Activated T-cell treated with anti-CD3 and anti-CD28 coated beads for 48 hours (primary cell): ENCODE results near the gene PRUNE1.

Experiments
- DNase-seq: peaks from one replicate; pipeline ENCODE4 v3.0.0-alpha.2; 2020; ENCODE audit warnings: low read depth

The PRUNE1 gene

GRCh38 chr1:150979092-150980056 is 28.9 kb upstream of the PRUNE1 start:
- peak; percentile 82 for DNase-seq

- no peak for DNase-seq
Observed at GRCh38 chr1:150981177-150981804, 27.0 kb upstream of the PRUNE1 start.

GRCh38 chr1:150981805-150982712 is 26.2 kb upstream of the PRUNE1 start, which contains the start of gene ANXA9:
ANXA9 (plus strand) TSS chr1:150982292; CDS start chr1:150983106, 814 bp downstream.
- DNase-seq: no peak

GRCh38 chr1:150985179-150985825 is 22.9 kb upstream of the PRUNE1 start:
- DNase-seq: no peak

GRCh38 chr1:150987924-150988323 is 20.3 kb upstream of the PRUNE1 start:
- DNase-seq: no peak

DNA sequence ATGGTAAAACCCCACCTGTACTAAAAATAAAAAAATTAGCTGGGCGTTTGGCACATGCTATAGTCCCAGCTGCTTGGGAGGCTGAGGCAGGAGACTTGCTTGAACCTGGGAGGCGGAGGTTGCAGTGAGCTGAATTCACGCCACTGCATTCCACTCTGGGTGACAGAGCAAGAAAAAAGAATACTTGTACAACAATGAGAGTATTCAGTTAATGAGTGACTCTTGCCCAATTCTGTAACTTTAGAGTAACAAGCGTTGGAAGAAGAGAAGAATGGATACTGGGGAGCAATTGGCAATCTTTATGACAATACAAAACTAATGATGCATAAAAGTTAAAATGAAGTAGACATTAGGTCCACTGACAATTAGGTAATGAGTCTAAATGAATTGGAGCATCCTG is 15.6 kb upstream of the PRUNE1 start:
- no peak for DNase-seq

DNA sequence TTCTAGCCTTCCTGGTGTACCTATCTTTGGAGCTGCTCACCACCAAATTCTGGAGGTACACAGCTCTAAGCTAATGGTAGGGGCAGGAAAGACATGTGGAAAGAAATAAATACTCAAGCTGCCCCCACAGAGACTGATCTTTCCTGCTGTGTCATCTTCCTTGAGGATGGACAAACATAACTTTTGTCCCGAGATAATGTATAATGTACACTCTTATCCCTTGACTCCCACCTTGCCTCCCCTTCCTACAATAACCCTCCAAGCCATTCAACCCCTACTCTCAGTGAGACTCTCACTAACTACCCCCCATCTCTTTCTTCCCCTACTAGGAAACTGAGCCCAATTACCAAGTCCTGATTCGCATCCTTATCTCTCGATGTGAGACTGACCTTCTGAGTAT is 14.0 kb upstream of the PRUNE1 start:
- no peak for DNase-seq

DNA sequence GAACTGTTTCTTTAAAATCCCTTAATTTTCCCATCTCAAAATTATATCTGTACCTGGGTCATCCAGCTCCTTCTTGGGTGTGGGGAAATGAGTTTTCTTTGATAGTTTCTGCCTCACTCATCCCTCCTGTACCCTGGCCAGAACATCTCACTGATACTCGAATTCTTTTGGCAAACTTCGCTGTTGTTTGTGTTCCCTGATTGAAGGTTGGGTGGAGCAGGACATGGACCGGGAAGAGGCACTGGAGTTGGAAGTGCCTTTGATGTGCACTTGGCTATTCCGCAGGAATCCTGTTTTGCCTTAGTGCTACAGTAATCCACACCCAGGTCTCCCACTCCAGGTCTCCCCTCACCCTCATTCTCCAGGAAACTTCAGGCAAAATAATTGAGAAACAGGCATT is 12.8 kb upstream of the PRUNE1 start:
- DNase-seq: no peak

GRCh38 chr1:150995896-150996295 is 12.4 kb upstream of the PRUNE1 start:
- no peak for DNase-seq

- no peak for DNase-seq
Observed at GRCh38 chr1:150997126-150997872, 10.9 kb upstream of the PRUNE1 start.

- no peak for DNase-seq
Observed at GRCh38 chr1:150997949-150998348, 10.3 kb upstream of the PRUNE1 start.

DNA sequence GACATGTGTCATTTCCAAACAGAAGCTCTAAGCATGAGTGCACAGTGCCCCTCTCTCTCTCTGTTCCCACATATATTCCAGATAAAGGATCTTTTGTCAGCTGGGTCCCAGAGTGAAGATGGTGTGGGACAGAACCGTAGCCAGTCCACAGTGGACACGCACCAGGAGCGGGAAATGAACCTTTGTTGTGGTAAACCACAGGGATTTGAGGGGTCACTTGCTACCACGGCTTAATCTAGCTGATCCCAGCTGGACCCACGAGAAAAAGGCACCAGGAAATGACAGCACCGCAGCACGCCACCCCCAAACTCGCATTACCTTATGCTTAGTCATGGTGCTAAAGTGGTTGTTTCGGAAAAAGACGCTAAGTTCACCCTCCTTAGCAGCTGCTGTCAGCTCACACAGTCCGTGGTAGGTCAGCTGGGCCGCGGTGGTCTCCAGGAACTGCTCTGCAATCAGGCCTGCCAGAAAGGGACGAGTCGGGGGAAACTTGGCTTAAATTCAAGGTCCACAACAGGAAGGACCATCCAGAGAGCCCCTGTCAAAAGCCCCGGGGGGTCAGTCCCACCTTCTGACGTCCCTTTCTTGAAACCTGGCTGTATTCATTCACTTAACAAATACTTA is 9.1 kb upstream of the PRUNE1 start:
- peak; percentile 30 for DNase-seq

DNA sequence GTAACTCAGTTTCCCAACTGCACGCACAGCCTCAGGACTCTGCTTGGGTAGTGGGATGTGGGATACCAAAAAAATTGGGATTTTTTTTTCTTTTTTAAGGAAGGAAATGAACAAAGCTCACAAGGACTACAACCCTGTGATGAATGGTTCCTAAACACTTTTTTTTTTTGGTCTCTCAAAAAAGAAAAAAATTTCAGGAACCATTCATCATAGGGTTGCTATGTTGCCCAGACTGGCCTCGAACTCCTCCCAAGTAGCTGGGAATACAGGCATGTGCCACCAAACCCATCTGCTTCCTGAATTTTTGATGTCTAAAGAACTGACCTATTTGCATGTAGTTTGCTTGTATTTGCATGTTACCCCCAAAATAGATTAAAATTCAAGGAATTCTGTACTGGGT is 8.3 kb upstream of the PRUNE1 start:
- DNase-seq: no peak

DNA sequence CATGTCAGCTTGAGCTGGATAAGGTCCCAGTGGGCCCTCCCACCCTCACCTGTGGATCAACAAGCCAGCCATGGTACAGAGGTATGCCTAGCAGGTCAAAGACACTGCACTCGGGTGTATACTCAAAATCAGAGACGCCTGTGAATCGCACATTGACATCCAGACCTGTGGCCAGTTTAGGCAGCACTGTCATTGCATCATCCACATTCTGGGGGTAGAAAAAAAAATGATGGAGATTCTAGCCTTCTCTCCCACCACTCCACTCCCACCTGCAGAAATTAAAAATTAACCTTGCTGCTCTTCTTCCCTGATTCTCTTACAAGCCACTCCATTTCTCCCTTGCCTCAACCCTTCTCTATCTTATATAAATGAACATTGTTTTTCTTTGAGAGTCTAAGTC is 7.8 kb upstream of the PRUNE1 start:
- no peak for DNase-seq

- DNase-seq: no peak
Observed at GRCh38 chr1:151001602-151002001, 6.6 kb upstream of the PRUNE1 start.

GRCh38 chr1:151002051-151002450 is 6.2 kb upstream of the PRUNE1 start:
- DNase-seq: no peak

DNA sequence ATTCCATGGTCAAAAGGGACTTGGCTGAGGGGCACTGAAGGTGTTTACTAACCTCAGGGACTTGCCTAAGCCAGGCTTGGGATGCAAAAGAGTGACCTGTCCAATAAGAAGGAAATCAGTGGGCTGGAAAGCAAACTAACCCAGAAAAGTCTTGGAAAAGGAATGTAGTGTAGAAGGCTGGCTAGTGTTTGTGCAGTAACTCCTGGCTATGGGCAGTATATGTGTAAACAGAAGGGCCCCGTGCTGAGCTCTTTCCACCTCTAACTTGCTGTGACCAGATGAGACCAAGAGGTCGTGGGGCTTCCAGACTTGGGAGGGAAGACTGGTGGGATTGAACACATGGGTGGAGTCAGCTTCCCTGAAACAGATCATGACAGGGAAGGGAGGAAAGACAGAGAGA is 5.6 kb upstream of the PRUNE1 start:
- no peak for DNase-seq

DNA sequence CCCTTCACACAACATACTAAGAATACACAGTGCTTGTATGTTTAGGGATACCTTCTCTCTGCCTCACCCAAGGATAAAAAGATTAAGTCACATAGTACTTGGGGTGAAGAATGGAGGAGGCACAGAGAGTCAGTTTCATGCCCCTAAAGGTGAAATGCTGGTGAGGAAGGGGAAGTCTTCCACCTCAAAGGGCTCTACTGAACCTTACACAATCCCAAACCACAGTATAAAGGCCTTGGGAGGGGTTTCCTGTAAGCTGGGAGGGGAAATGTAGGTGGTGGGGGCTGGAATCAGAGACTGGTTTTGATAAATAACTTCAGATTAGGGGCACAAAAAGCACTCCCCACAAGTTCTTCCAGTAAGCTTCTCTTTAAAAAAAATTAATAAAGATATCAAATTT is 5.1 kb upstream of the PRUNE1 start:
- no peak for DNase-seq

- DNase-seq: no peak
Observed at GRCh38 chr1:151005729-151006319, 2.4 kb upstream of the PRUNE1 start.
